ENCODE results near the gene SH3BP4.

GRCh38 chr2:235050980-235051351, 99.1 kb downstream of the SH3BP4 start:
- TF ChIP-seq EZH2 (IDR thresholded peaks at IDR 0.05; ENCODE audit: borderline replicate concordance, insufficient read depth, low read depth, low read length, poor library complexity, severe bottlenecking): no peak
- TF ChIP-seq CTCF (IDR thresholded peaks at IDR 0.05): no peak
